Heart left ventricle (tissue), 16 donors: ENCODE measurements around the gene PLA2G4B. TPM values are rescaled to one million over a fixed set of nuclear protein-coding genes. Genes with fewer than 3 reads are reported as not detected.

Source experiments
- ATAC-seq, 4 donors: fragments of 200-7000 bp; cut with Tn5 transposase; one replicate each; pipeline ENCODE4 v1.9.1; 2020 to 2022; ENCODE audit warnings: moderate library complexity in 4 of 4, mild to moderate bottlenecking in 3 of 4, moderate number of reproducible peaks in 1 of 4
- DNase-seq, 5 donors: peaks; one replicate each; pipeline ENCODE4 v3.0.0-alpha.2; 2020
- H3K27ac ChIP-seq, 12 donors: fragments of 200-600 bp; sonication (generic) in 4 of 12; one replicate each; pipeline versions ENCODE4 v1.5.0 to v1.8.0; 2016 to 2022; ENCODE audit warnings: mild to moderate bottlenecking in 2 of 12
- H3K27me3 ChIP-seq, 9 donors: fragments of 200-600 bp; sonication (generic) in 2 of 9; one replicate each; pipeline versions ENCODE4 v1.5.1 to v1.8.0; 2016 to 2022; ENCODE audit warnings: mild to moderate bottlenecking in 3 of 9
- H3K36me3 ChIP-seq, 9 donors: fragments of 200-600 bp; sonication (generic) in 2 of 9; one replicate each; pipeline versions ENCODE4 v1.5.0 to v1.8.0; 2018 to 2022; ENCODE audit warnings: mild to moderate bottlenecking in 2 of 9
- H3K4me1 ChIP-seq, 12 donors: fragments of 200-600 bp; sonication (generic) in 4 of 12; one replicate each; pipeline versions ENCODE4 v1.5.0 to v1.8.0; 2016 to 2022; ENCODE audit warnings: mild to moderate bottlenecking in 3 of 12
- H3K4me3 ChIP-seq, 12 donors: fragments of 200-600 bp; sonication (generic) in 4 of 12; one replicate each; pipeline versions ENCODE4 v1.5.0 to v1.8.0; 2017 to 2022; ENCODE audit warnings: mild to moderate bottlenecking in 9 of 12, moderate library complexity in 4 of 12
- H3K9me3 ChIP-seq, 12 donors: fragments of 200-600 bp; sonication (generic) in 4 of 12; one replicate each; pipeline versions ENCODE4 v1.5.0 to v1.8.0; 2016 to 2022; ENCODE audit warnings: mild to moderate bottlenecking in 1 of 12
- CTCF ChIP-seq, 12 donors: fragments of 200-600 bp; sonication (generic) in 4 of 12; IDR thresholded peaks; one replicate each; pipeline versions ENCODE4 v1.5.0 to v1.8.0; 2018 to 2022; ENCODE audit warnings: antibody characterized with exemption in 12 of 12, mild to moderate bottlenecking in 5 of 12
- POLR2A ChIP-seq, 2 donors: fragments of 450-650 bp; IDR thresholded peaks; one replicate each; pipeline ENCODE4 v1.6.1; 2017; ENCODE audit warnings: antibody characterized with exemption in 2 of 2, mild to moderate bottlenecking in 2 of 2, moderate library complexity in 2 of 2
- WGBS, 4 donors: extraction: QIAGEN DNeasy Blood & Tissue Kit in 2 of 4; methylation state at CpG; one replicate each; pipeline versions ENCODE4 v1.1.5 to v1.1.7; 2013 to 2018; 5-methylcytosine and 5-hydroxymethylcytosine counted together
- intact Hi-C, 10 donors: fragments of 100-400 bp; cut with DNase I; formaldehyde crosslinking; loops; one replicate each; pipeline versions ENCODE4 v1.11.1 to v1.14.2; 2022
- polyA plus RNA-seq, 2 donors: library from polyadenylated mRNA; stranded (reverse); fragments of 200-250 nt; gene quantifications; one replicate each; pipeline ENCODE4 v1.2.3, GENCODE V29; 2013
- total RNA-seq, 9 donors: library from RNA; depleted of rRNA in 2 of 9; stranded (reverse); fragments of >200 nt in 2 of 9; fragmentation: NEBNext Ultra II Directional in 3 of 9; extraction: Animal tissue kit (Norgen Biotek cat#: 25700) in 3 of 9; gene quantifications; one replicate each; pipeline versions ENCODE4 v1.1.0 to v1.2.4, GENCODE V29; 2016 to 2023
- donor health status: ischemic (EF 13 %, LVEDD 7.1; RV severe dilation, severe dysfunction).
- donor health status: healthy with polysubstance abuse.
- donor health status: DM: no; HTN: yes; CAD: no.
- donor health status: DM: no; HTN: no; CAD: no.
- donor health status: ischemic (EF 25% LVEDD 6.9; RV normal size, moderate dysfunction).
- donor health status: ischemic (EF 25% LVEDD 5.7; RV mildly dilated, moderate dysfunction).
- donor health status: healthy.
- donor health status: DM: yes; HTN: yes; CAD: no.
- donor health status: ischemic (EF 35%, LVEDD 5.7; RV mildly dilated, moderate dysfunction).
- donor health status: nonischemic (EF 11% LVEDD 7.7; RV severe dilation, severe dysfunction).
- donor health status: DM: yes; HTN: yes; CAD: no.
- donor health status: PGD.
- donor health status: ischemic (EF 29% LVEDD 5.4; RV normal size, mild dysfunction).
- donor health status: nonischemic (EF 23%, LVEDD 6.1; RV moderate dilation, normal function).

Gene PLA2G4B
- total and polyA plus RNA-seq, 11 donors, result 0.38 to 6.0 (median 2.8) TPM

GRCh38 chr15:41861736-41862356 lies 23.2 kb downstream of the PLA2G4B start:
- WGBS, 4 donors, result 94 to 95% (median 94%) methylated on average over 13 to 18 of the region's 18 CpGs
- Histone ChIP-seq H3K9me3 (no peaks in the 10 kb centered on the region), H3K27me3 (no peaks in the 10 kb centered on the region), H3K36me3 (no peaks in the 10 kb centered on the region), H3K4me3 (no peak overlapping the region), H3K4me1 (no peaks in the 10 kb centered on the region), H3K27ac (no peak overlapping the region)
- DNase-seq, result no peak
- intact Hi-C loops, result no loop called here
- TF ChIP-seq CTCF (IDR thresholded peaks at IDR 0.05) (no peak), POLR2A (IDR thresholded peaks at IDR 0.05) (no peak)
- ATAC-seq, result no peak

- Histone ChIP-seq H3K4me1 (no peaks in the 10 kb centered on the region), H3K4me3 (no peak overlapping the region), H3K27ac (no peak overlapping the region), H3K36me3 (no peaks in the 10 kb centered on the region), H3K27me3 (no peaks in the 10 kb centered on the region), H3K9me3 (no peaks in the 10 kb centered on the region)
- ATAC-seq (no peak), DNase-seq (no peak)
- TF ChIP-seq POLR2A (IDR thresholded peaks at IDR 0.05), result no peak
- TF ChIP-seq CTCF (IDR thresholded peaks at IDR 0.05), result no peak
- intact Hi-C loops, result no loop called here
- WGBS, 4 donors, result 85 to 89% (median 87%) methylated on average over 17 to 19 of the region's 19 CpGs
Measured at GRCh38 chr15:41862515-41863116, 24.0 kb downstream of the PLA2G4B start.

GRCh38 chr15:41865490-41866055 lies 26.9 kb downstream of the PLA2G4B start:
- ATAC-seq, result no peak
- Histone ChIP-seq H3K27me3 (no peaks in the 10 kb centered on the region), H3K9me3 (no peaks in the 10 kb centered on the region), H3K27ac (no peak overlapping the region), H3K4me3 (no peak overlapping the region), H3K4me1 (peaks cover 0 to 3% (median 0%) of the 10 kb centered on the region in 12 donors), H3K36me3 (no peaks in the 10 kb centered on the region)
- 90 to 95% (median 92%) methylated on average over 10 to 18 of the region's 18 CpGs for WGBS, 4 donors
- TF ChIP-seq POLR2A (IDR thresholded peaks at IDR 0.05) (no peak), CTCF (IDR thresholded peaks at IDR 0.05) (no peak)
- intact Hi-C loops, result no loop called here
- no peak for DNase-seq

GRCh38 chr15:41866263-41866703 lies 27.6 kb downstream of the PLA2G4B start:
- Histone ChIP-seq H3K9me3 (no peaks in the 10 kb centered on the region), H3K4me1 (peaks cover 0 to 10% (median 0%) of the 10 kb centered on the region in 12 donors), H3K36me3 (no peaks in the 10 kb centered on the region), H3K4me3 (no peak overlapping the region), H3K27ac (no peak overlapping the region), H3K27me3 (no peaks in the 10 kb centered on the region)
- intact Hi-C loops, result no loop called here
- WGBS, 4 donors, result 75 to 100% (median 83%) methylated on average over 1 to 8 of the region's 8 CpGs
- no peak for DNase-seq
- no peak for ATAC-seq
- TF ChIP-seq POLR2A (IDR thresholded peaks at IDR 0.05), result no peak
- no peak for TF ChIP-seq CTCF (IDR thresholded peaks at IDR 0.05)
